ENCODE measurements around the gene ABCB1.

Gene ABCB1

DNA sequence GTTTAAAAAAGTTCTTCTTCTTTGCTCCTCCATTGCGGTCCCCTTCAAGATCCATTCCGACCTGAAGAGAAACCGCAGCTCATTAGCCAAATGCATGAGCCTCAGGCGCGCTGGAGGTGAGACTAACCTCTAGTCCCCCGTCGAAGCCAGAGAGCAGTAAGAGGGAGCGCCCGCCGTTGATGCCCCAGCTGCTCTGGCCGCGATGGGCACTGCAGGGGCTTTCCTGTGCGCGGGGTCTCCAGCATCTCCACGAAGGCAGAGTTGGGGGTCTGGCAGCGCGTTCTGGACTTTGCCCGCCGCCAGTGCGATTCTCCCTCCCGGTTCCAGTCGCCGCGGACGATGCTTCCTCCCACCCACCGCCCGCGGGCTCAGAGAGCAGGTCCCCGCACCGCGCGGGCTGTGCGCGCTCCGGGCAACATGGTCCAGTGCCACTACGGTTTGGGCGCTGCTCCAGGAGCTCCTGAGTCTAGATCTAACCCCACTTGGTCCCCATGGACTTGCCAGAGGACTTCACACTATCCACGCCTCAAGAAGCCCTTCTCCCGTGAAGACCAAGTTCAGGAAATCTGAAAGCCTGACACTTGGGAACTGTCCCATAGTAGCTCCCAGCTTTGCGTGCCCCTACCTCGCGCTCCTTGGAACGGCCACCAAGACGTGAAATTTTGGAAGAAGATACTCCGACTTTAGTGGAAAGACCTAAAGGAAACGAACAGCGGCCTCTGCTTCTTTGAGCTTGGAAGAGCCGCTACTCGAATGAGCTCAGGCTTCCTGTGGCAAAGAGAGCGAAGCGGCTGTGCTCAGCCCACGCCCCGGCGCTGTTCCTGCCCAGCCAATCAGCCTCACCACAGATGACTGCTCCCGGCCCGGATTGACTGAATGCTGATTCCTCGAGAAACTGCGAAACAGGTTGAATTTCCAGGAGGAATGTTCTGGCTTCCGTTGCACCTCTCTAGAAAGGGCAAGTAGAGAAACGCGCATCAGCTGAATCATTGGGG lies at the start of gene ABCB1:
Gene ABCB1 (minus strand): TSS at position 755 of the 995 bp plus-strand sequence. CDS start 700 bp downstream, at position 55.
- DNase-seq (ENCODE audit: low read depth in 2 of 2): peak; percentile 8 to 14

GRCh38 chr7:87648316-87648715 lies 47.6 kb upstream of the ABCB1 start:
- no peak for DNase-seq (ENCODE audit: low read depth in 2 of 2)

DNA sequence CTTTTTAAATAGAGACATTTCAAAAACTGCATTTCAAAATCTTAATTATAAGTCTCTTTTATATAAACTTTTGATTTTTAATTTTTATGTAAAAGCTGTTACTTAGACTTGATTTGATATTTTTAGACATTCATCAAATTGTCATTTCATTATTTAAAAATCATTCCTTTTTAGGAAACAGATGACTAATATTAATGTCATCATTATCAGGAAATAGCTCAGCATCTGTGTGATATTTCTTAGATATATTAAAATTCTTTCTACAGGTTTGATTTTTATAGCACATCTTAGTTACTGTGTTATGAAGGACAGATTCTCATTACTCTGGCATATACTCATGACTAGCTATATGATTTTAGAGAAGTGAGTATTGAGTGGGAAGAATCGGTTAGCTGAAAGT lies 44.8 kb upstream of the ABCB1 start:
- DNase-seq (ENCODE audit: low read depth in 2 of 2): no peak

DNA sequence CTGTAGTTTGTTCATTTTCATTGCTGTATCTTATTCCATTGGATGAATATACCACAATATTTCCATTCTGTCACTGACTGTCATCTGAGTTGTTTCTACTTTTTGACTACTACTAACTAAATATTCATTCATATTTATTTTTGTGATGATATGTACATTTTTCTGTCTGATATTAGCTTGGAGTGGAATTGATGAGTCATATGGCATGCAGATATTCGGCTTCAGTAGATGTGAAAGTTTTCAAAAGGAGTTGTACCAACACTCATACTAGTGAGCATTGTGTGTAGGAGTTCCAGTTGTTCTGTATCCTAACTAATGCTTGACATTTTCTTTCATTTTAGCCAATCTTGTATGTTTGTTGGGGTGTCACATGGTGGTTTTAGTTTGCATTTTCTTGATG lies 35.2 kb upstream of the ABCB1 start:
- no peak for DNase-seq (ENCODE audit: low read depth in 2 of 2)

- no peak for DNase-seq (ENCODE audit: low read depth in 2 of 2)
Measured at GRCh38 chr7:87628780-87629569, 28.3 kb upstream of the ABCB1 start.

DNA sequence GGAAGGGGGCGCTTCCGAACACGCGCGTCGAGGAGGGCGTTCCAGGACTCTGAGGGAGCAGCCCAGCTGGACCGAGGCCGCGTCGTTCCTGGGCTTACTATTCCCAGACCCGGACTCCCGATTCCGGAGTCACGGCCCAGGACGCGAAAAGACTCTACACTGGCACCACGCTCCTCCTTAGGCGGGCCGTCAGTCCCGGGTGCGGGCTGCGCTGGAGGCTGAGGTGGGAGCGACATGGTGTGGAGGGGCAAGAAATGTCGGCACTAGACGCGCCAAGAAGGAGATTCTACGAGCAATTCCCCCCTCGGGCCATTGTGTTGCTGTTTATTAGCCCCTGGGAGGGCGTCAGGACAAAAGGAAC lies 26.9 kb upstream of the ABCB1 start:
- DNase-seq (ENCODE audit: low read depth in 2 of 2): no peak

- DNase-seq (ENCODE audit: low read depth in 2 of 2): no peak
Measured at GRCh38 chr7:87625101-87625500, 24.4 kb upstream of the ABCB1 start.

GRCh38 chr7:87624628-87625027 lies 23.9 kb upstream of the ABCB1 start:
- no peak for DNase-seq (ENCODE audit: low read depth in 2 of 2)

DNA sequence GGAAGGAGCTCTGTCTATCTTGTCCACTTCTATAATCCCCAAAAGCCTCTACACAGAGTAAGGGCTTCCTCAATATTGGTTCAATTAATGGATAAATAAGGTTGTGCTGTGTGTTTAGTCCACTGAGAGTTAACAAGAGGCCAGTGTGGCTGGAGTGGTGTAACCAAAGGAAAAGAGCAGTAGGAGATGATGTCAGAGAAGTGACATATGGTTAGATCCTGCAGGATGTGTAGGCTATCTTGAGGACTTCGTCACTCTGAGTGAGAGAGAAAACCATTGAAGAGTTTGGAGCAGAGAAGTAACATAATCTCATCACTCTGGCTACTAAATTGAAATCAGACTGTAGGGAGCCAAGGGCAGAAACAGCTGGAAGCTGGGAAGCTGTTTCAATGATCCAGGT lies 14.5 kb upstream of the ABCB1 start:
- DNase-seq (ENCODE audit: low read depth in 2 of 2): no peak

- DNase-seq (ENCODE audit: low read depth in 2 of 2): no peak
Measured at GRCh38 chr7:87609916-87610315, 9.2 kb upstream of the ABCB1 start.

DNA sequence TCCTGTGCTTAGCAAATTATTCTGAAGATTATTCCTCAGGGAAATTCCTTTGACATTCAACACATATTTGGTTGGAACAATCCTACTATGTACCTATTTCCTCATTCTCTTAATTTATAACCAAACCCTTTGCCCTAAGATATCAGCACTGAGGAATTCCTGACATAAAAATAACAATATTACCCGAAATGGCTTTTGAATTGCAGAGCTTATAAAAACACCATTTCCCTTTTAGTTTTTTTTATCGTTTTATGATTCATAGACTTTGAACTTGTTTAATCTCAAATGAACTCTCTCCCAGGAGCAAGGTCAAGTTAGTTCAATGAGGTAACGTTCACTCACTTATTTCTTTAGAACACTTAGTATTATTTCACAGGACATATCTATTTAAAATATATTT lies 7.7 kb upstream of the ABCB1 start:
- no peak for DNase-seq (ENCODE audit: low read depth in 2 of 2)

GRCh38 chr7:87604264-87604663 lies 3.6 kb upstream of the ABCB1 start:
- no peak for DNase-seq (ENCODE audit: low read depth in 2 of 2)

GRCh38 chr7:87599336-87599735 lies 1.3 kb downstream of the ABCB1 start:
- peak; percentile 15 to 28 for DNase-seq (ENCODE audit: low read depth in 2 of 2)

DNA sequence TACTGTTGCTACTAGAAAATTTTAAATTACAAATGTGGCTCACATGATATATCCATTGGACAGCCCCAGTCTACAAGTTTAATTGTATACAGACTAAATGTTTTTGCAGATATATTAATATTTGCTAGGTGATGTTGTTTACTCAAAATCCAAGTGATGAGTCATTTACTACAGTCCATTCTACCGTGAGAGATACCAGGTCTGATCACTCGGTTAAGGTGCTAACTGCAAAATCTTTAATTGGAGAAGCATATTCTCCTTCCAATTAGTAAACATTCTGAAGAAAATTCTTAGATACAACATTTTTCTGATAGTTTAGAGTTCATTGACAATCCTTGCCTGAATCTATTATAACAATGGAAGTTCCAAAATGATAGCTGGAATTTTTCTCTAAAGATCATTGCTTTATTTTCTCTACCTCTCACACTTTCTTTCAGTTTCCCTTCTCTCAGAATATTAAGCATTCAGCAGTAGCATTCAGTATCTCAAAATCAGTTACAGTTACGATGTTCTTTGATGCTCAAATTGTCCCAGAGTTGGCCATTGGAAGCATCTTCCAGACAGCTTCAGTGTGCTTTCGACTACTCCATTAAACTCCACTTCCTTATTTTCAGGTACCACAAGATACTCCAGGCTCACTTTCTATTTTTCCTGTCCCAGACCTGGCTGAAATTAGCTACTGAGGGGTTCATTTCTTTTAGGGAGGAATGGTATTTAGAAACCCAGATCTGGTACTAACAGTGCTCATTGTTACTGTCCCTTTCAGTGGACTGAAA lies 2.3 kb downstream of the ABCB1 start:
- no peak for DNase-seq (ENCODE audit: low read depth in 2 of 2)

DNA sequence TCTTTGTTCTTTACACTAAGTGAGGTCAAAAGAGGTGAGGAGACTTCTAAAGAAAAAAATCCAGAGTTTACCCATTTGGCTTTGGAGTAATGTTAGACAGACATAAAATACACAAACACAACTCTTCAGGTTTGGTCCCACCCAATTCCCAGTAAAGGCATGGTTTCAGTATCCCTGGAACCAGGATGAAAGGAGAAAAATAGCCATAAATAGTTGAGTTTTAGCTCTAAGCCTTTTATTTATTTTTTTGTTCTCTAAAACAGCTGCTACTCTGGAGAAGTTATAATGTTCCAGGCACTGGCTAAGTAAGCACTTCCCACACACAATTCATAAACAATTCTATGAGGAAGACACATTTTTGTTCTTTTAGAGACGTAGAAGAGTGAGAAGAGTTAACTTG lies 4.0 kb downstream of the ABCB1 start:
- no peak for DNase-seq (ENCODE audit: low read depth in 2 of 2)

DNA sequence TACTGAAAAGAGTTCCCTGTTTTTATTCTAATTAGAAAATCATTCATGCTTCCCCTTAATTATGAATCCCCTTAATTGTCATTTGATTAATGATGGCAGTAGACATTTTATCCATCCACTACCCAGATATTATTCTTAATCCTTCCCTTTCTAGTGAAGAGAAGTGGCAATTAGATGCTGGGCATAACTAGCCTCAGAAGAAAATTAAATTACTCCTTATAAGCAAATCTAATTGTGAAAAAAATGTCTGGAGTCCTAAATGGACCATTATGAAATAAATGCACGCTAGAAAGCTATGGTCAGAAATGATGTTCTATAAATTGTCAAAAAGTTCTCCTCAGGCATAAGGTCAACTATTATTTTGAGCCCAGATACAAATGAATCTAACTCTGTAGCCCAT lies 4.5 kb downstream of the ABCB1 start:
- DNase-seq (ENCODE audit: low read depth in 2 of 2): no peak

- DNase-seq (ENCODE audit: low read depth in 2 of 2): no peak
Measured at GRCh38 chr7:87592300-87592699, 8.4 kb downstream of the ABCB1 start.

DNA sequence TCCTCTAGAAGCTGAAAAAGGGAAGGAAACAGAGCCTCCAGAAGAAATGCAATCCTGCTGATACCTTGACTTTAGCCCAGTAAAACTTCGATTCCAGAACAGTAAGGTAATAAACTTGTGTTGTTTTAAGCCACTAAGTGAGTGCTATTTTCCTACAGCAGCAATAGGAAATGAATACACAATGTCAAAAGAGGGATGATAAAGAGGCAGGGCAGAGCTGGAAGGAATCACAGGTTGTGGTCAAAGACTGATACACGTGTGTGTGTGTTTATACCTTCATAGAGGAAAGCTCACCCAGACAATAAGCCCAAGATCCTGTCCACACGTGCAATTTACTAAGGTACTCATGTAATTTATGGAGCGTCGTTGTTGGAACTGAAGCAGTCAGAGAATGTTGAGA lies 9.5 kb downstream of the ABCB1 start:
- no peak for DNase-seq (ENCODE audit: low read depth in 2 of 2)

DNA sequence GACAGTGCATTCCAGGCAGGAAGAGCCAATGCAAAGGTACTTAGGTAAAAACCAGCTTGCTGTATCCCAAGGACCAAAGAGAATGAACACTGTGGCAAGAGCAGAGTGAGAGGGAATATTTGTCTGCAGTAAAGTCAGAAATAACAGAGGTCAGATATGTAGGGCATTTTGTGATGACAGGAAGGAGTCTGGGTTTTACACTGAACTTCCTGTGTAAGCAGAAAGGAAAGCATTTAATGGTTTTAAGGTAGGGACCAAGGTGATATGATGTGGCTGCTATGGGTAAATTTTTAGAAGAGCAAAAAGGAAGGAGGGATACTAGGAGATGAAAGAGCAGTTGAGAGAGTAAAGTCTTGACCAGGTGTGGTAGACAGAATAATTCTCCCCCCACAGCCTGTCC lies 10.1 kb downstream of the ABCB1 start:
- no peak for DNase-seq (ENCODE audit: low read depth in 2 of 2)

DNA sequence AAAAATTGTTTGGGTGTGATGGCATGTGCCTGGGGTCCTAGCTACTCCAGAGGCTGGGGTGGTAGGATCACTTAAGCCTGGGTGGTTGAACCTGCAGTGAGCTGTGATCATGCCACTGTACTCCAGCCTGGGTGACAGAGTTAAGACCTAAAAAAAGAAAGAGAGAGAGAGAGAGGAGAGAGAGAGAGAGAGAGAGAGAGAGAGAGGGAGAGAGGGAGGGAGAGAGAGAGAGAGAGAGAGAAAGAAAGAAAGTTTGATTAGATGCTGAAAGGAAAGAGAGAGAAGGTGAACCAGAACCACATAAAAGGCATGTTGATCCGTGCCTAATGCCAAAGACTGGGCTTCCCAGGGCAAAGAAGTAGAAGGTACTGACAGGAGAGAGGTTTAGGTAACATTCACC lies 11.1 kb downstream of the ABCB1 start:
- no peak for DNase-seq (ENCODE audit: low read depth in 2 of 2)

DNA sequence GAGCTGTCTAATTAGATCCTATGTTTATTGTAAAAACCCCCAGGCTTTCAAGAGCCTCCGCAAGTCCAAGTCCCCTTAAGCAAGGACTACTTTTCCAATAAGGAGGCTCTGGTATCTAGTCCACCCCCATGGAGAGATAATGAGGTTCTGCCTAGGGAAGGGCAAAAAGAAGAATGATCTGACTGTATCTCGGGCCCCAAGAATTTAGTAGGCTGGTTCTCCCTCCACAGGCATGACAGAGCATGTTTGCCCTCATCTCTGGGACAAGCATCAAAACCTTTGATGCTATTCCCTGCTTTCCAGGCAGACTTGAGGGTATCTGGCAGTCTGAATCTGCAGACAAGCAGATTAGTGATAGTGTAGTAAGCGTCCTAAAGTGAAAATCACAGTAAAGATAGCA lies 19.0 kb downstream of the ABCB1 start:
- DNase-seq (ENCODE audit: low read depth in 2 of 2): no peak

GRCh38 chr7:87580636-87581035 lies 20.0 kb downstream of the ABCB1 start:
- no peak for DNase-seq (ENCODE audit: low read depth in 2 of 2)
